GM21447 (cell line): ENCODE measurements around the gene C12orf42.

Source experiments
- ATAC-seq: cut with Tn5 transposase; IDR thresholded peaks from one replicate; pipeline ENCODE4 v1.9.1; 2021; ENCODE audit not compliant: unreplicated experiment

C12orf42 gene

DNA sequence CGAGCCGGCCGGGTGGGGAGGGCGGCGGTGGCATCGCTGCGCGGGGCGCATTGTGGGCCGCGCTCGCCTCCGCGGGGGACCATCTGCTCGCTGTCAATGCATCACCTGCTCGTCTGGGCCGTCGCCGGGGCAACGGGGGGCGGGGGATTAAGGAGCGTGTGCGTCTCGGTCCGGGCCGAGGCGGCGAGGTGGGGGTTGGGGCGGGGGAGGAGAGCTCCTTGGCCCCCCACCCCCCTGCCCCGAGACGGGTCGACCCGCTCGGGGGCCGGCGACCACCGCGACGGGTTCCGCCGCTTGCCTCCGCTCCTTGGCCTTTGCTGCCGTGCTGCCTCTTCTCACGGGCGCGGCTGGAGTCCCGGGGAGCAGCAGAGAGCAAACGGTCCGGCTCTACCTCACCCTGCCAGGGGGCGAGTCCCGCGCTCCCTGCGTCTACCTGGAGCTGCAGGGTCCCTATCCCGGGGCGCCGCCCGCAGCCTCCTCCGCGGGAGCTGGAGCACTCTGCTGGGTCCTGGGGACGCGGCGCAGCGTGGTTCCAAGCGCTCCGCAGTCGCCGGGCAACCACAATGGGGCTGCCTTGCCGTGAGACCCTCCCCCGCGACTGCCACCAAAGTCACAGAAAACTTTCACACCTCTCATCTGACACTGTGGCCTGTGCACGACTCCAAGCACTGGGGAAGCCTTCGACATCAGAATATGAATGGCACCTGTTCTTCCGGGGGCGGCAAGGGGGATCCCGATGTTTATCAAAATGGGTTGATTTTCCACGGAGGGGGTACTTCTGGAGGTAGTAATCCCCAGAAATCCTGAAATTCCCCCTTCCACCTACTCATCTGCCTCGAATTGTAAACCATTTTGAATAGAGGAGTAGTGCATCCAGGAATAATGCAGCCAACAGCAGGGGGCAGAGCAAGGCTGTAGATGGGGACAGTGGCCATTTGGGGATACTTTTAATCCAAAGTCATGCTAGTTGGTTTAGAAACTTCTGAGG is at the start of gene C12orf42:
C12orf42 (minus strand) TSS at position 500 of the 988 bp plus-strand sequence. CDS start 17,542 bp downstream, outside the sequence.
- peak; percentile 59 for ATAC-seq

GRCh38 chr12:103542078-103542477 is 46.3 kb upstream of the C12orf42 start:
- ATAC-seq: no peak

DNA sequence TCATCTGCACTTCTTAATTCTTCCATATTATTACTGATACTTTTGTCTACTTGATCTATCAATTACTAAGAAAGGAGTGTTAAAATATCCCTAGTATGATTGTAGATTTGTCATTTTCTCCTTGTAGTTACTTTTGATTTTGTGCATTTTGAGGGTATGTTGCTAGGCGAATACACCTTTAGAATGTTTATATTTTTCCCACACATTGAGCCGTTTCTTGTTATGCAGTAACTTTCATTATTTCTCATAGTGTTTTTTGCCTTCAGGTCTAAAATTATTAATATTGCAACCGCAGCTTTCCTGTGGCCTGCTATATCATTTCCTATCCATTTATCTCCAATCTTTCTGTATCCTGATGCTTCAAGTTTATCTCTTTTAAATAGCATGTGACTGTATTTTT is 44.6 kb upstream of the C12orf42 start:
- no peak for ATAC-seq

- ATAC-seq: no peak
Observed at GRCh38 chr12:103538397-103538796, 42.6 kb upstream of the C12orf42 start.

- no peak for ATAC-seq
Observed at GRCh38 chr12:103530307-103531066, 34.7 kb upstream of the C12orf42 start.

GRCh38 chr12:103529306-103529705 is 33.5 kb upstream of the C12orf42 start:
- no peak for ATAC-seq

DNA sequence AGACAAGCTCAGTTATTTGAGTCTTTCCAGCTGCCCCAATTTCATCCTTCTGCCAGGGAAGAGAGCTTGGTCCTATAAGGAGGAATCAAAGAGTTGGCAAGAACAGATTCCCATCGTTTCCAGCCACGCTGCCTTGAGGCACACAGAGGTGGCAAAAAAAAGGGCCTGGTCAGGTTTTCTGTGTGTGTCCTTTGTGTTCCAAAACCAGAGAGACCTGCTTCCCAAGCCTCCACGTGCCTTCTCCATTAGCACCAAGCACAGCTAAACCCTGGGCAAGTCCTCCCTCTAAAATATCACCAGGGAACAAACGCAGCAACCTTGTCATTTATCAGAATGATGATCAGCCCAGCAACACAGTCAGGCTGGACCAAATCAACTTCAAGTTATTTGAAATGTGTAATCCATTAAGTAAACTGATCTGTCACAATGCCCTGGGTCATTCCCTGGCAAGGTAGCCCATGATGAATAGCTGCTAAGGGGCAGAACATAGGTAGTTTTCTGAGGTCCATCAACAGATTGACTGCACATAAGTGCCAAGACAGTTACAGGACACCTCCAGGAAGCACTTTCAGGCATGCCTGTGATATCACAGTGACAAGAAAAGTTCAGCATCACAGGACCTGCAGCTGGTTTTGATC is 28.6 kb upstream of the C12orf42 start:
- ATAC-seq: no peak

DNA sequence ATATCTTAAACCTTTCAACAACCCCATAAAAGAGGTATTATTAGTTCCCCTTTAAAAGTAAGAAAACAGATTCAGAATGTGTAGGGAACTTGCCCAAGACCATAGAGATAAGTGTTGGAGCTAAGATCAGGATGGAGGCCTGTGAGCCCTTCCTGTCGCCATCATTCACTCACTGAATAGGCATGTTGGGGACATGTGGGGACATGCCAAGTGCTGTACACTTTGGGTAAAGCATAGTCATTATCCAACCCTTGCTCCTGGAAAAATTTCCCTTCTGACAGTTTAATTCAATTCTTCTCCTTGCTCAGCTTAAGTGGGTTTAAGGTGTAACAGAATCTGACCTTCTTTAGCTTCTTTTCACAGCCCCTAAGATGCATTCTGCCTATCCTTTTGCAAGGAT is 28.0 kb upstream of the C12orf42 start:
- ATAC-seq: no peak

DNA sequence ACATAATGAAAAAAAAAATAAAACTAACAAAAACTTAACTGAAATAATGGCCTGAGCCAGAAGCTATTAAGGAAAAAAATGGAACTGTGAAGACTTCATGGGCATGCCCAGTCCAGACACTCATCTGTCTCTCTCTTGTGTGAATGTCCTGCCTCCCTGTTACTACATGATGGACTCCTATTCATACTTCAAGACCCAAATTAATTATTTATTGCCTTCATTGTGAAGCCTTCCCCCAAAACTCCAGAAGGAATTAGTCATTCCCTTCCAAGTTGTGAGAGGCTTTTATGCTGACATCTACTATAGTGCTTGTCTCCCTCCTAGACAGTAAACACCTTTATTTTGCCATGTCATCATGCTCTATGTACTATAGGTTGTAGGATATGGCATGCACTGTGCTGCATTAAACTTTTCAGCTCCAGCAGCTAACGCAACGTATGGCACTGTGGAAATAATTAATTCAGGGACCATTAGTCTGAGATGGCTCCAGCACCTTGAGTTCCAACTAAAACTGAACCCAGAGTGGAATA is 25.0 kb upstream of the C12orf42 start:
- ATAC-seq: no peak

- ATAC-seq: no peak
Observed at GRCh38 chr12:103519632-103520031, 23.9 kb upstream of the C12orf42 start.

- no peak for ATAC-seq
Observed at GRCh38 chr12:103518899-103519298, 23.1 kb upstream of the C12orf42 start.

DNA sequence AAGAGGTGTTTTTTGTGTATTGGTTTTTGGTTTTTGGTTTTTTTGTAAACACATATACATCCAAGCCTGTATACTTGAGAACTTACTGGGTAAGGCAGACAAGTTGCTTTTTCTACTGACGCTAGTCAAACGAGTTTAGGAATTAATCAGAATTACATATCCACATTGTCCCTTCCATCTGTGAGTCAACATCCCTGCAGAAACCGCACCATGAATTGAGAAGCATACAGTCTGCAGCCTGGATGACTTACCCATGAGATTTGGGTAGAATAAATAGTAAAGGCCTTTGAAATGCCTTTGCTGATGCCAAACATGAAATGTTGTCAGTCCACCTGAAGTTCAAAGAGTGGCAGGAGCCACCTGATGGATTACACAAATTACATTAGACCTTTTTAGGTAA is 21.4 kb upstream of the C12orf42 start:
- no peak for ATAC-seq

DNA sequence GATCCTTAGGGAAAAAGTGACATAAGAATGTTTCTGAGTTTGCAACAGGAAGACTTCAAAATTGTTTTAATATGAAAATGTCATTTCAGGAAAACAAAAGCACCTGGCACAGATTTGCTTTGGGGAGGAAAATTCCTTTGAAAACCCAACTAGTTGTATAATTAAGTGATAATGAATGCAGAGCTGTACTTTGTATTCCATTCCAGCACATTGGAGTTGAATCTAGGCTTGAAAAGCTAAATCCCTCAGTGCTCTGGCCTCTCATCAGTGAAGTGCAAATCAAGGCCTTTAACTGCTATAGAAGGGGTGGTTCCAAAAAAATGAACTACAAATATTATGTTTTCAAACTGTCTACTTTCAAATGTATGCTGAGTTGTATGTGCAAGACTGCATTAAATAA is 19.6 kb upstream of the C12orf42 start:
- no peak for ATAC-seq

GRCh38 chr12:103513875-103514274 is 18.1 kb upstream of the C12orf42 start:
- ATAC-seq: no peak

GRCh38 chr12:103505371-103506236 is 9.8 kb upstream of the C12orf42 start:
- peak; percentile 96 for ATAC-seq

GRCh38 chr12:103504606-103505005 is 8.8 kb upstream of the C12orf42 start:
- no peak for ATAC-seq

DNA sequence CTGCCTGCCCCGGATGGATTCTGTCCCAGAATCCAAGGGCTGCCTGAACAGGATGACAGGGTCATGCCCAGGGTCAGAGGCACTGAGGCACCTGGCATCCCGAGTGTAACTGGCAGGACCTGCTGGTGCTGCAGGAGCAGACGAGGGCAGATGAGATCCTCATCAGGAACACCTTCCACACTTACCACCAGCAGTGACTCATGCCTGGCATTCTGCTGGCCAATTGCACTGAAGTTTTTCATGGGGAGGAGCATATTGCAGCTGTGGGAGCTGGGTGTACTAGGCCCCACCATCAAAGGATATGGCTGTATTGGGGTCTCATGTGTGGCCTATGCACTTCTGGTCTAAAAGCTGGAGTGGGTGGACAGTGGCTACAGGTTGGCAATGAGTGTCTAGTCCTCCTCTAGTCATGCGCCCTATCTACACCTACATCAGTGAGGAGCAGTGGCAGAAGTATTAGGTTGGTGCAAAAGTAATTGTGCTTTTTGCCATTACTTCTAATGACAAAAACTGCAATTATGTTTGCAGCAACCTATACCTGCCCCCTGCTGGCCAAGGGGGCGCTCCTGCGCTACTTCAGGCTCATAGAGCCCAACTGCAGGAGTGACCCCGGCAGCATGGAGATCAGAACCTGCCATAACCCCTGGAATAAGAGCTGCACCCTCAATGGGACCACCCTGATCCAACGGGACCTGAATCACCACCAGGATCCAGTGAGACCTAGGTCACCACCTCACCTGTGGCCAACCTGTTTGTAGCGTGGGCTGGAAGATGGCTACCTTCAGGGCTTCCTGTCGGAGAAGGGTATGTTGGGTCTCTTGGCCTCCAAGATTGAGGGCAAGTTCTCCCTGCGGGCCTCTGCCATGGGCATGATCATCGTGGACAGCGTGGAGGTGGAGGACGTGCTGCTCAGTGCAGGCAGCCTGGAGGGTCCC is 8.0 kb upstream of the C12orf42 start:
- ATAC-seq: no peak

DNA sequence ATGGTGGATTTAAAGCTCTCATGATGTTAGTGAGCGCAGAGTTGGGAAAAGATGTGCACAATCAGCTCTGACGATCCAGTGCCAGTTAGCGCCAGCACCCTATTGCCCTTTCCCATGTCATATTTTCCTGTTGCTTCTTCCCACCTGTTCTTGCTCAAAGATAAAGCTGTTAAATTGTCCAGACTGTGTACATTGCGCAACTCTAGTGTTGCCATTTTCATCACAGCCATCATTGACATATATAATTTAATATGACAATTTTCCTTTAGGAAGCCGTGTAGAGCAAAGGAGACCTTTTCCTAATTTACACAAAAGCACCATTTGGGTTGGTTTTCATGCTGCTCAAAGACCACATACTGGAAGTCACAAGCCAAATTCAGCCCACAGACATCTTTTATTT is 5.7 kb upstream of the C12orf42 start:
- no peak for ATAC-seq

DNA sequence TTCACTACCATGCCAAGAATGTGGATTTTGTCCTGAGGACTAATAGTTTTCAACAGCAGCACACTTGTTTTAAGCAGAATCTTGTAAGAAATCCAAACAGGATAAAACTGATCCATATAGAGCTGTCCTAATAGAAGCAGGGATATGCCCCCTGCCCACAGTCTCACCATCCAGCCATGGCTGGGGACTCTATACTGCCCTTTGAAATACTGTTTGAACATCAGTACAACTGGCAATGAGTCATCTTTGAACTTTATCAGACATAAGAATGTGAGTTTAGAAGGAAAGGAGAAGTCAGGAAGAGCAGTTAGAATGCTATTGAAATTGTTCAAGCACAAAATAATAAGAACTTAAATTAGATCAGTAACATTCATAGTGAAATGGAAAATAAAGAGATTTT is 3.8 kb upstream of the C12orf42 start:
- no peak for ATAC-seq
